GM18498 (cell line): ENCODE data around the gene CCNA1.
A peak's percentile ranks its signal among the peaks of the same experiment; 100 is the strongest.

Experiments used
- ATAC-seq: cut with Tn5 transposase; IDR thresholded peaks from one replicate; pipeline ENCODE4 v1.9.1; 2021; ENCODE audit warnings: mild to moderate bottlenecking, moderate library complexity; ENCODE audit not compliant: unreplicated experiment

Gene CCNA1

DNA sequence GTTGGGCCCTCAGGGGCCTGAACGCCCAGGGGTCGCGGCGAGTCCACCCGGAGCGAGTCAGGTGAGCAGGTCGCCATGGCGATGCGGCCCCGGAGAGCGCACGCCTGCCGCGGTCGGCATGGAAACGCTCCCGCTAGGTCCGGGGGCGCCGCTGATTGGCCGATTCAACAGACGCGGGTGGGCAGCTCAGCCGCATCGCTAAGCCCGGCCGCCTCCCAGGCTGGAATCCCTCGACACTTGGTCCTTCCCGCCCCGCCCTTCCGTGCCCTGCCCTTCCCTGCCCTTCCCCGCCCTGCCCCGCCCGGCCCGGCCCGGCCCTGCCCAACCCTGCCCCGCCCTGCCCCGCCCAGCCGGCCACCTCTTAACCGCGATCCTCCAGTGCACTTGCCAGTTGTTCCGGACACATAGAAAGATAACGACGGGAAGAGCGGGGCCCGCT lies at the start of gene CCNA1:
Gene CCNA1, plus strand, starts transcription at position 390 of the 439 bp plus-strand sequence. CDS start 562 bp downstream, outside the sequence.
- no peak for ATAC-seq

DNA sequence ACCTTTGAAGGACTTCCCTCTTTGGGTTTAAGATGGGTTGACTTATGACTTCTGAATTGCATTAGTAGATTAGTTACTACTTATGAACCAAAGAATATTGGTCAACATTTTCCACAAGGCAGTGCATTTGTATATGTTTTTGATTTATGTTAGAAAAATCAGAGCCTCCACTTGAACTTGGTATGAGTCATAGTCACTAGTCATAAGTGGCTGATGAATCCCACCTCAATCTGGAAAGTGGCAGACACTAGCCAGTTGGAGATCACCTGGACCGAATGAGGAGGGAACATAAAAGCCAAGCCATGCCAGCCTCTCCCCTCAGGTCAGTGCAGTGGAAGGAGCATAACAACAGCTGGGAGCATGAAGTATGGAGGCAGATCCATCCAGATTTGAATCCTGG lies 46.8 kb upstream of the CCNA1 start:
- no peak for ATAC-seq

DNA sequence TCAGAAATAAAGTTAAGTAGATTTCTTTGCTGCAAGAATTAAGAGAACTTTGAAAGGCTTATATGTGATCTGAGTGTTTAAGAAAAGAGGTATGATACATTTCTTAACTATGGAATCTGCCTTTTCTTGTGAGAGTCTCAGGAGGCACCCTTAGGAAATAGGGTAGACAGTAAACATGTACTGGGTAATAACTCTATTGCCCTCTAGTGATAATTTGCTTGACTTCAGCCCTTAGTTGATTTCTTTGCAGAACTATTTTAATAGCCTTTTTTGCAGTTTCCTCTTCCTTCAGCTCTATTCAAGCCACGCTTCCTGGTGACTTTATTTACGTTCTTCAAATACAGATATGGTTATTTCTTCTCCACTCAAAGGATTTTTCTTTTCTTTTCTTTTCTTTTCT lies 37.0 kb upstream of the CCNA1 start:
- no peak for ATAC-seq

DNA sequence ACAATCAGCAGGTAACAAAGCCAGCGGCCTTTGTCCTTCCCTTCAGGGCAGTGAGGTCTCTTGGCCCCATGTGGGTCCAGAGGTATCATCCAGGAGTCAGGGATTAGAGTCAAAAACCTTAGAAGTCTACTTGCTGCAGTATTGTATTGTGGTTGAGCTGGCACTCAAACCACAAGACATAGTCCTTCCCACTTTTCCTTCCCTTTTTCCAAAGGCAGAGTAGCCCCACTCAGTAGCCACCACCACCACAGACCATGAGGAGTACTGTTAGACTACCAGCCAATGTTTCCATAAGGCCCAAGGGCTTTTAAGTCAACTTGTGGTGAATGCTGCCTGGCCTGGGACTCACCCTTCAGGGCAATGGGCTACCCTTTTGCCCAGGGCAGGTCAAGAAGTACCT lies 27.1 kb upstream of the CCNA1 start:
- ATAC-seq: no peak

DNA sequence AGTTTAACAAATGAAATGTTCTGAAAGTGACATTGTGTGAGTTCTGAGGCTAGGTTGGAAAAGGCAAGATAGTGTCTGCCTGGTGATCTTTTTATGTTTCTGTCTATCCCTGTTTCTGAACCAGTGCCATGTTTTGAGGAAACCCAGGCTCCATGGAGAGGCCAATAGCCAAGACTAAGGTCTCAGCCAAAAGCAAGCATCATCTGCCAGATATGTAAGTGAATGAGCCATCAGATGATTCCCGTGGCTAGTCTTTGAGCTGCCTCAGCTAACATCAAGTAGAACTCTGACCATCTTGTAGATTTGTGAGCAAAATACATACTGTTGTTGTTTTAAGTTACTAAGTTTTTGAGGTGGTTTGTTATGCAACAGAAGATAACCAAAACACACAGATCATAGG lies 19.6 kb upstream of the CCNA1 start:
- ATAC-seq: no peak

DNA sequence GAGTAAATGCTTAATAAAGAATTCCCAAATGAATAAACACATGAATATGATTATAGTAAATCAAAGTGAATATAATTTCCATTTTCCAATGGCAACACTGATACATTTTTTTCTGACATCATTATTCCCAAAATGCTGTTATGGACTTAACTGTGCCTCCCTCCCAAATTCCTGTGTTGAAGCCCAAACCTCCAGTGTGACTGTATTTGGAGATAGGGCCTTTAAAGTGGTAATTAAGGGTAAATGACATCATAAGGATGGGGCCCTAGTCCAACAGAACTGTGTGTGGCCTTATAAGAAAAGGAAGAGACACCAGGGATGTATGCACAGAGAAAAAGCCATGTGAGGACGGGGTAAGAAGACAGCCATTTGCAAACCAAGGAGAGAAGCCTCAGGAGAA lies 19.1 kb upstream of the CCNA1 start:
- ATAC-seq: no peak

DNA sequence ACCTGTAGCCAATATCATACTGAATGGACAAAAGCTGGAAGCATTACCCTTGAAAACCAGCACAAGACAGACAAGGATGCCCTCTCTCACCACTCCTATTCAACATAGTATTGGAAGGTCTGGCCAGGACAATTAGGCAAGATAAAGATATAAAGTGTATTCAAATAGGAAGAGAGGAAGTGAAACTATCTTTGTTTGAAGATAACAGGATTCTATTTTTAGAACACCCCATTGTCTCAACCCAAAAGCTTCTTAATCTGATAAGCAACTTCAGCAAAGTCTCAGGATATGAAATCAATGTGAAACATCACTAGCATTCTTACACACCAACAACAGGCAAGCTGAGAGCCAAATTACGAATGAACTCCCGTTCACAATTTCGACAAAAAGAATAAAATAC lies 17.8 kb upstream of the CCNA1 start:
- no peak for ATAC-seq

DNA sequence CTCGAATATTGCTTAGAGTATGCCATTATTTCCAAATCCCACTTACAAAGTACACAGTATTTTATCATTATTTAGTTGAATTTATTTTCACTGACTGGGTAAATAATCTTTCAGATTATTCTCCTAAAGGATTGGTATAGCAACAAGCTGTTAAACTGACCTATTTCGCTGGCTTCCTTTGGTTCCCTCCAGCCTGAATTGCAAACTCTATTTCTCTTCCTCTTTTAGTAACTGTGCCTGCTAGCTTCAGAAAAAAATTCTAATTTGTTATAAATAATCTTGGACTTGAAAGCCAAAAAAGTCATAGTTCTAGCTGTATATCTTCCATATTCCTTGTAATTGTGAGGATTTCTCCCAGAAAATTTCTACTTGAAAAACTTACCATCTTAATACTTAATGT lies 15.0 kb upstream of the CCNA1 start:
- no peak for ATAC-seq

DNA sequence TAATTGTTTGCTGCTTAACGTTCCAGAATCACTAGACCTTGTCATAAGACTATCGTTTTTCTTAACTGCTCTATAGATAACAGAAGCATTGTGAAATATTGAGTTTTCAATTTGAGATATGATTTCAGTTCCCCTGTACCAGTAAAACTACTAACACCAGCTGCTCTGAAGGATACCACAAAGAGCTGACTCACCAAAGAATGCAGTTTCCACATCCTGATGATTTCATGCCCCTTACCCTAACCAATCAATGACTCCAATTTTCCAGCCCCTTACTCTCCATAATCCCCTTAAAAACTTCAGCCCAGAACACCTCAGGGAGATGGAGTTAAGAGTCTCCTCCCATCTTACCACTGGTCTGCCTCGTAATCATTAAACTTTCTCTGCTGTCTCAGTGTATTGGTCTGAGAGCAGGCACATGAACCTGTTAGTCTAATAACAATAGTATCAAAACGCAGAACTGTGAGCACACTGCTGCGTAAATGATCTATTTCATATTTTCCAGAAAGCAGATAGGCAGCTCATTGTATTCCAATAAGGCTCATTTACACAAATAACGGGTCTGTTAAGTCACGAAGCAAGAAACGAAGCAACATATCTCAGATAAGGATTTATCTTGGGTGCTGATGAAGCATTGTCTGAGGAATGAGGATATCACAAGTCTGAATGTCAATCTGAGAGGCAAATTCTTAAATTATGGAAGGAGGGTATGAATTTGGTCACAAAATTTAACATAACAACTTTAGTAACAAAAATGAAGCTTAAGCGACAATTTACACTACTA lies 14.1 kb upstream of the CCNA1 start:
- ATAC-seq: peak; percentile 87

DNA sequence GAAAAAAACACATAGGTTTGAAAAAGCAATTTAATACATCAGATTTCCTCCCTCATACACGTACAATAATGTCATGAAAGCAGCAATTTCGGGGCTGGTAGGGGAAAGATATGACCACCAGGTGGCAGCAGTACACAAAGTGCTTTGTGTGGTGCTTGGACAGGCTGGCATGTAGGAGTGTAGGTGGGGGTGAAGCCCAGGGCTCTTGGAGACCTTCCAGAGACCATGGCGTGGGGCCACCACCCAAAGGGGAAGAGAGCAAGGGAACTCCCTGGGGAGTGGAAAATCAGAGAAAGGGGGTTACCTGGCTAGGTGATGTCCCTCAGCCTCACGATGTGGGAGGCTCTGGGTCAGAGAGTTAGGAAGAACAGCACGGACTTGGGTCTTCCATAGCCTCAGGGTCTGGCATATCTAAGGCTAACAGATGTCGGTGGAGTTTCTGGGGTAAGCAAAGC lies 11.8 kb upstream of the CCNA1 start:
- peak; percentile 82 for ATAC-seq

DNA sequence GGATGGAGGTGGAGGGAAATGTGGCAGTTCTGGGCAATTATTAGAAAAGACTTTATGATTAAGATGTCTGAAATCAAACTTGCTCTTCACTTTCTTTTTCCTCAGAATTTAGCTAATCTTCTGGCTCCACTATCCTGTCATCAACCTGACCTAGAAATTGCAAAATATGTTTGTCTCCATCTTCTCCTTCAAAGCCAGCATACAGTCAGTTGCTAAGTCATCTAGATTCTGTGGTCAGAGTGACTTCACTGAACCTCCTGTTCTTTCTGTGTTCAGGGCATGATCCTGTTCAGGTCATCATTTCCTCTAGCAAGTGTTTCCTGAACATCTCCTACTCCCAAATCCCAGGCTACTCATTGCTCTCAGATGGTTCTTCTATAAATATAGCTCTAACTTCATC lies 10.8 kb upstream of the CCNA1 start:
- no peak for ATAC-seq

DNA sequence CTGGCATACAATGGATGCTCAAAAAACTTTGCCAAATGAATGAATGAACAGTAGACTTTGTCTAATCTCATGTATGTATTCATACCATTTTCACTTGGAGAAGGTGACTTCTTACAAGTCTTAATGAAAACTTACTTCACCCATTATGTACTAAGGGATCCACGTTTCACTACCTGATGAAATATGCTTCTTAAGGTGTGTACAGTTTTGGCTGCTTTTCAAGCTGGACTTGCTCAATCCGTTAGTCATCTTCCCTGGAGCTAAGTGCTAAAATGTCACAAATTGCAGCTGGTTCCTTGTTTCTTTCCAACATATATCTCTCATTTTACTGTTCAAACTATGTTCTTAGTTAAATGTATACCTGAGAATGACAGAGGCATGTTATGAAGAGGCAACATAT lies 4.2 kb upstream of the CCNA1 start:
- ATAC-seq: no peak

DNA sequence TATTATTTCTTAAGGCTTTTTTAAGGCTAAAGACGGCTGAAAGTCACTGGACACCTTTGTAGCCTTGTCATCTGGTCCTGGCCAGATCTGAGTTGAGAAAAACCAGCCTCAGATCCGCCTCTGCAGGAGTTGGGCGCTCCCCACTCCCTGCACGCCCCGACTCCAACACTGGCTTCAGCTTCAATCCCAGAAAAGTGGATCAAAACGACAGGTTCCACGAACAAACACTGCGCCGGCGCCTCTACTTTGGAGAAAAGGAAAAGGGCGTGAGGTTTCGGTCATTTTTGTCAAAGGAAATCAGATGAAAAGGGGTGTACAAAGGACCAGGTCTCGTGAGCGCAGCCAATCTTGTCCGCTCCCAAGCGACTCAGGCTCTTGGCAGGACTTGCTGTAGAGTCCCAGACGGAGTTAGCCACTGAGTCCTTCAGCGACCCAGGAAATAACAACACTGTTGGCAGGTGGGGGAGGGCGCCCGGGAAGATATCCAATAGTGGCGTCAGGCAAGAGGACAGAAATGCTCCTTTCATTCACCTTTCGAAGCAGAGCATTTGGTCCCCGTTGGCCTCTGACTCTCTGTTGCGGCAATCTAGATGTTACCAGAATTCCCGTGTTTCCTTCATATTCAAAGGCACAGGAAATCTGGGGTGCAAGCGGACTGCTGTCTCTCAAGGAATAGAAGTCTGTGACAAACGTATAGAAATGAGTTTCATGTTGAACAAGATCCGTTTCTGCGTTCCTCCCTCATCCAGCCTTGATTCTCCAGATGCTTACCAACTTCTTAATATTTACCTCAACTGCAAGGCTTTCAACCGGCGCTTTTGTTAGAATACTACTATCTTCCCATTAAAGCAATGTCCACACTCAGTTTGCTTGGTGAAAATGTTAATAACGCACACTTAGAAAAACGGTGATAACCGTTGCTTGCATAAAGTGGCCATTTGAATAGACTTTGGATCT lies 1.8 kb upstream of the CCNA1 start:
- no peak for ATAC-seq

DNA sequence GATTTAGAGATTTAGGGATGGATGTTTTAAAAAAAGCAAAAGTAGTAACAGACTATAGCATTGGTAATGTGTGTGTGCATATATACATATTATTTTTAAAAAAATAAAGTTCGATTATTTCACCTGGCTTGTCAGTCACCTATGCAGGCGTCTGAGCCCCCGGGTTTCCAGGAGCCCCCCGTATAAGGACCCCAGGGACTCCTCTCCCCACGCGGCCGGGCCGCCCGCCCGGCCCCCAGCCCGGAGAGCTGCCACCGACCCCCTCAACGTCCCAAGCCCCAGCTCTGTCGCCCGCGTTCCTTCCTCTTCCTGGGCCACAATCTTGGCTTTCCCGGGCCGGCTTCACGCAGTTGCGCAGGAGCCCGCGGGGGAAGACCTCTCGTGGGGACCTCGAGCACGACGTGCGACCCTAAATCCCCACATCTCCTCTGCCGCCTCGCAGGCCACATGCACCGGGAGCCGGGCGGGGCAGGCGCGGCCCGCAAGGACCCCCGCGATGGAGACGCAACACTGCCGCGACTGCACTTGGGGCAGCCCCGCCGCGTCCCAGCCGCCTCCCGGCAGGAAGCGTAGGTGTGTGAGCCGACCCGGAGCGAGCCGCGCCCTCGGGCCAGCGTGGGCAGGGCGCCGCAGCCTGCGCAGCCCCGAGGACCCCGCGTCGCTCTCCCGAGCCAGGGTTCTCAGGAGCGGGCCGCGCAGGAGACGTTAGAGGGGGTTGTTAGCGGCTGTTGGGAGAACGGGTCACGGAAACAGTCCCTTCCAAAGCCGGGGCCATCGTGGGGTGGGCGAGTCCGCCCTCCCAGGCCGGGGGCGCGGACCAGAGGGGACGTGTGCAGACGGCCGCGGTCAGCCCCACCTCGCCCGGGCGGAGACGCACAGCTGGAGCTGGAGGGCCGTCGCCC lies 840 bp upstream of the CCNA1 start:
- no peak for ATAC-seq

DNA sequence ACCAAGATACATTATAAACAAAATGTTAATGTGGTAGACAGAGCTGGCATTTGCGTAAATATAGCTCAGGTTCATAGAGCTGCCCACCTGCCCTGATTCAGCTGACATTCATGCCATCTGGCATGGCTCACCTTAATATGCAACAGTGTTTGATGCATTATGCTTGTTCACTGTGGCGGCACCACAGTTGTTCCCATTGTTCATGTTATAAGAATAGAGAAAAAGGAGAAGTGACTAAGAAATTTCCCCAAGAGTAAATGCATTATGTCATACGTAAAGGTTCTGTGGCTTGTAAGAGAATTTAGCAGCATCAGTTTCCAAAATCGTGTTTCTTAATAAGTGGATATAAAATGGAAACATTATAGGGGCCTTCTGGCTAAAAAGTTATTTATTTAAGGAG lies 4.5 kb downstream of the CCNA1 start:
- no peak for ATAC-seq

DNA sequence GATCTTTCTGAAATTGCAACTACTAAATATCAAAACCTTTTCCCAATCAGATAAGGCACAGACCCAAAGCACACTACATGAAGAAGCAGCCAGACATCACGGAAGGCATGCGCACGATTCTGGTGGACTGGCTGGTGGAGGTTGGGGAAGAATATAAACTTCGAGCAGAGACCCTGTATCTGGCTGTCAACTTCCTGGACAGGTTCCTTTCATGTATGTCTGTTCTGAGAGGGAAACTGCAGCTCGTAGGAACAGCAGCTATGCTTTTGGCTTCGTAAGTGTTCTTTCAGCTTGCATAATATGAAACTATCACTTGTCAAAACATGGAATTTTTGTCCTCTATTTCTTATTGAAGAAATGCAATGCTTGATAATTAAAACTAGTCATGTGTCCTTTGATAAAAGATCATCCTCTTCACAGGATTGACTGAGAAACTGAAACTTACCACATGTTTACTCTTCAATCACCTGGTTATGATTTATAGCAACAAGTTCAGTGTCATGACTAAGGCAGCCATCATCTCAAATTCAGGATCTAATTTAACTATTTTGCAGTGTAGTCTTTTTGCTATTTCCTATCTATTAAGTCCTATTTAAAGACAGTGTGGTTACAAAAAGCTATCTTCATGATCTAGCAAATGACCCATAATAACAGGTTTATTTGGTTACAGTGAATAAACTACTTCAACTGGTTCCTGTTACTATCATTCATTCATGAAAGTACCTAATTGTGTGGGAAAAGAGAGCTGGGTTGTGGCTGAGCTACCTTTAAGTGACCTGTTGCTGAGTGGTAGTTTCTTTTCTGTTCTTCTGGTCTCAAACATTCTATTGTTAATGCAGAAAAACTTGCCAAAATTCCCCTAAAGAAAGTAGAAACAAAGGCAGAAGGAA lies 6.5 kb downstream of the CCNA1 start:
- ATAC-seq: no peak

DNA sequence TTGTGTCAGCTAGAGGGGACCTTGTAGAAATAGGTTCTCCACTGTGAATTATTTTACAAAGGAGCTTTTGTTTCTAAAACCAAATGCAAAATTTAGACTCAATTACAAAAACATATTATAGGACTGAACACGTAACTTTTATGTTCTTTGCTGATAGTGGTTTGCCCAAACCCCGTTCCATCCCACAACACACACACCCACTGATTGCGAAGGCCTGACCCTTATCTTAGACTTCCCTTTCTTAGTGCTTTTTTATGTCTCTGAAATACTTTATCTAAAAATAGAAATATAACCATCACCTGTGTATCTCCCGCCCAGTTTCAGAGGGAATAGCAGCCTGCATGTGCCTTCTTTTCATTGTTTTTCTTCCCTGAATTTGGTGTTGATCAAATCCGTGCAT lies 13.0 kb downstream of the CCNA1 start:
- ATAC-seq: no peak

DNA sequence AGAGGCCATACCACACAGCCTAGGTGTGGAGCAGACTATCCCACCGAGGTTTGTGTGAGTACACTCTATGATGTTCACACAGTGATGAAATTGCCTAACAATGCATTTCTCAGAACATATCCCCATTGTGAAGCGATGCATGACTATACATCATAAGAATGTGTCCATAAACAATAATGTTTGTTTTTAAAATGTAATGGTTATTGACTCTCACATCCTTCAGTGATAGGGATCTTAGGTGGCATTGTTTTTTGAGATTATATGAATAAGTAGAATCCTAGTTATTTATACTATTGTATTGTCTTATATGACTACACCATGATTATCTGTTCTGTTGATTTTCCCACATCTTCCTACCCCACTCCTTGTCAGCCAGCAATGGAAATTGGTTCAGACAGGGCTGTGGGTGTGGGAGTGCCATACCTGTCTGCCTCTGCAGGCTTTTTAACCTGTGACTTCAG lies 13.6 kb downstream of the CCNA1 start:
- no peak for ATAC-seq

DNA sequence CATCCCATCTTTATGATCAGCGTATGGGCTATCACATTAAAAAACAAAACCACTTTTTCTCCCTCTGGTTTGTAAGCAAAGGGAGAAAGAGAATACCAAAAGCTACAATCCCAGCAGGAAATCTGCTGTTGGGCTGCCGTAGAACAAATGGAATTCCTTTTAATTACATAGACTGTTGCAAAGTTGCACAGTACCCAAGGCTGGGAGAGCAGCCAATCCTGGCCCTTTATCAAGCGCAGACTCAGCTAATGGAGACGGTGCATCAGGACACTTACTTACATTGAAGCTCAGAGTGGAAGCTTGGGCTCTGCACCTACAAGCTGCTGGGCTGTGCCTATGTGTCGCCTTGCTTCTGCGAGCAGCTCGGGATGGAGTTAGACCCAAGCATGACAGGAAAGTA lies 15.2 kb downstream of the CCNA1 start:
- ATAC-seq: no peak

DNA sequence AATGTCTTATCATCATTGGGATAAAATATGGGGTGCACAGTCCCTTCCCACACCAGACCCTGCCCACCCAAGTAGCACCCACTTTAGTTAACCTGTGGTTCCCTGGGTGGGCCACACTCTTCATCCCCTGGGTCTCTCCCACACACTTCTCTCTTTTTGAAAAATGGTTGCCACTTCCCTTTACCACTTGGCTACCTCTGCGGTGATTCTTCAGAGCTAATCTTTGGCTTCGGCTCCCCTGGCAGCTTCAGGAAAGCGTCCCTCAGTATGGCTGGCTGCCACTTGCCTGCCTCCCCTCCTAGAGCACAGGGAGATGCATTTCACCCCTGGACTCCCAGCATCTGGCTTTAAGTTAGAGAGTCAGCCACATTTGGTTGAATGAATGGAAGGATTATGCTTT lies 18.2 kb downstream of the CCNA1 start:
- ATAC-seq: no peak
